Small intestine (tissue), 7 donors: Measurements from ENCODE around the gene PKDREJ. TPM values are rescaled to one million over a fixed set of nuclear protein-coding genes. Genes with fewer than 3 reads are reported as not detected.

ENCODE experiments used
- DNase-seq, 2 donors: peaks; one replicate each; pipeline versions ENCODE4 v3.0.0 to v3.0.0-alpha.2; 2013
- FAIRE-seq: peaks from 2 replicates; lab custom pipeline; 2012; peaks lifted over from hg19 to GRCh38; lab: Jason Lieb, UNC
- H3K27ac ChIP-seq, 3 donors: one replicate each; pipeline ENCODE4 v1.5.1; 2013; ENCODE audit warnings: low read length in 2 of 3, mild to moderate bottlenecking in 2 of 3, control low read depth in 1 of 3, inconsistent platforms in 1 of 3, low read depth in 1 of 3, moderate library complexity in 1 of 3
- H3K27me3 ChIP-seq, 3 donors: one replicate each; pipeline ENCODE4 v1.6.1; 2013; ENCODE audit warnings: low read length in 3 of 3, inconsistent platforms in 1 of 3; ENCODE audit not compliant: control insufficient read depth in 3 of 3, insufficient read depth in 3 of 3
- H3K36me3 ChIP-seq, 3 donors: one replicate each; pipeline ENCODE4 v1.6.1; 2013; ENCODE audit warnings: low read length in 3 of 3, inconsistent platforms in 1 of 3, low read depth in 1 of 3, mild to moderate bottlenecking in 1 of 3, moderate library complexity in 1 of 3; ENCODE audit not compliant: control insufficient read depth in 3 of 3, insufficient read depth in 2 of 3
- H3K4me1 ChIP-seq, 3 donors: one replicate each; pipeline ENCODE4 v1.6.1; 2013; ENCODE audit warnings: low read length in 2 of 3, inconsistent platforms in 1 of 3, low read depth in 1 of 3, mild to moderate bottlenecking in 1 of 3, moderate library complexity in 1 of 3; ENCODE audit not compliant: control insufficient read depth in 3 of 3, insufficient read depth in 2 of 3
- H3K4me3 ChIP-seq, 3 donors: one replicate each; pipeline ENCODE4 v1.5.1; 2013; ENCODE audit warnings: low read length in 3 of 3, control low read depth in 1 of 3, inconsistent platforms in 1 of 3, low read depth in 1 of 3, mild to moderate bottlenecking in 1 of 3, moderate library complexity in 1 of 3
- H3K9me3 ChIP-seq, 2 donors: one replicate each; pipeline ENCODE4 v1.6.1; 2013; ENCODE audit warnings: low read depth in 1 of 2, low read length in 1 of 2; ENCODE audit not compliant: control insufficient read depth in 2 of 2, insufficient read depth in 1 of 2
- WGBS, 3 donors: extraction: QIAGEN DNeasy Blood & Tissue Kit; methylation state at CpG; one replicate each; pipeline ENCODE4 v1.1.7; 2013; 5-methylcytosine and 5-hydroxymethylcytosine counted together
- polyA plus RNA-seq, 4 donors: library from polyadenylated mRNA; stranded (reverse) in 3 of 4; unstranded in 1 of 4; fragments of 200-250 nt in 3 of 4; fragments of 120-200 nt in 1 of 4; gene quantifications; one replicate each; pipeline versions ENCODE4 v1.2.1 to v1.2.3, GENCODE V29; 2013
- donor health status: healthy with polysubstance abuse.
- donor health status: control.
- donor health status: control.
- donor health status: Bipolar disorder and iron deficiency.
- donor health status: healthy.

The PKDREJ gene
- polyA plus RNA-seq, 4 donors, result 0.27 to 0.90 (median 0.27) TPM; not detected in 1

- no peaks in the 10 kb centered on the region for H3K4me1 ChIP-seq
- H3K9me3 ChIP-seq, result peaks cover 0 to 4% of the 10 kb centered on the region in 2 donors
- DNase-seq (no peak), FAIRE-seq (no peak)
- peaks cover 10 to 94% (median 40%) of the 10 kb centered on the region in 3 donors for H3K36me3 ChIP-seq
- 91 to 93% (median 92%) methylated on average over 15 of the region's 15 CpGs for WGBS, 3 donors
- no peak overlapping the region for H3K4me3 ChIP-seq
- H3K27me3 ChIP-seq, result no peaks in the 10 kb centered on the region
- H3K27ac ChIP-seq, result peak overlapping the region in 2 of 3 donors; percentile 12 to 83
These were observed 24.1 kb upstream of the PKDREJ start for GRCh38 chr22:46286941-46287872.

GRCh38 chr22:46286006-46286405, 22.9 kb upstream of the PKDREJ start:
- Histone ChIP-seq H3K27ac (no peak overlapping the region), H3K27me3 (no peaks in the 10 kb centered on the region), H3K4me3 (no peak overlapping the region), H3K36me3 (peaks cover 14 to 94% (median 38%) of the 10 kb centered on the region in 3 donors), H3K4me1 (no peaks in the 10 kb centered on the region), H3K9me3 (no peaks in the 10 kb centered on the region)
- DNase-seq (no peak), FAIRE-seq (no peak)
- 87 to 92% (median 89%) methylated on average over 3 of the region's 3 CpGs for WGBS, 3 donors

DNA sequence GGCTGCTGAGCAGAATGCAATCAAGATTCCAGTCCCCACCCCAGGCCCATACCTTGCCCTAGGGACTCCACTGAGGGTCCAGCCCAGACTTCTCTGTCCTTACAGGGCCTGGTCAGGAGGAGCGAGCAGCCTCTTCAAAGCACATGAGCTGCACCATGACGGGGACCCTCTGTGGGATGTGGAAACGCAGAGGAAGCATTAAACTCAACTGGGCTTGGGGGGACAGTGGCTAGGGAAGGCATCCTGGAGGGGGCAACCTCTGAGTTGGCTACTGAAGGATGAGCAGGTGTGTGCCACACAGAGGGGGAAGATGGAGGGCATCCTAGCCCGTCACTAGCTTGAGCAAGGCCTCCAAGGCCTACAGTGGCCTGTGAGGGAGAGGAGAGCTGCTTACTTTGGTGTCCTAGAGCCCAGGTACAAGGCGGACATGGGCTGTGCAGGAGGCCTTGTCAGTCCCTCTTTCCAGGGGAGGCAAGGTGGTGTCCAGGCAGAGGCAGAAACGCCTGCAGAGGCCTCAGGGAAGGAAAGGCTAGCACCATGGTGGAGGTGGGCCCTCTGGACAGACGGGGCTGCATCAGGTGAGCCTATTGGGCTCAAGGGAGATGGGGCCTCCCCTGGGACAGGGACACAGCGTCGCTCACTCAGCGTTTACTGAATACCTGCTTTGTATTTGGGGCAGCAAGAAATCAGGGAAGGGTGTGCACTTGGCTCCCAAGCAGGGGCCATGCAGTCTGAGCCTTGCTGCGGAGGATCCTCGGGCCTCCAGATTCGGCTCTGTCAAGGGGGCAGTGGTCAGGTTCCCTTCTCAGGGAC, 18.9 kb upstream of the PKDREJ start:
- 96 to 98% (median 97%) methylated on average over 13 of the region's 13 CpGs for WGBS, 3 donors
- Histone ChIP-seq H3K36me3 (peaks cover 20 to 94% (median 54%) of the 10 kb centered on the region in 3 donors), H3K9me3 (no peaks in the 10 kb centered on the region), H3K27me3 (no peaks in the 10 kb centered on the region), H3K27ac (no peak overlapping the region), H3K4me3 (no peak overlapping the region), H3K4me1 (no peaks in the 10 kb centered on the region)
- FAIRE-seq, result no peak
- DNase-seq, result no peak

DNA sequence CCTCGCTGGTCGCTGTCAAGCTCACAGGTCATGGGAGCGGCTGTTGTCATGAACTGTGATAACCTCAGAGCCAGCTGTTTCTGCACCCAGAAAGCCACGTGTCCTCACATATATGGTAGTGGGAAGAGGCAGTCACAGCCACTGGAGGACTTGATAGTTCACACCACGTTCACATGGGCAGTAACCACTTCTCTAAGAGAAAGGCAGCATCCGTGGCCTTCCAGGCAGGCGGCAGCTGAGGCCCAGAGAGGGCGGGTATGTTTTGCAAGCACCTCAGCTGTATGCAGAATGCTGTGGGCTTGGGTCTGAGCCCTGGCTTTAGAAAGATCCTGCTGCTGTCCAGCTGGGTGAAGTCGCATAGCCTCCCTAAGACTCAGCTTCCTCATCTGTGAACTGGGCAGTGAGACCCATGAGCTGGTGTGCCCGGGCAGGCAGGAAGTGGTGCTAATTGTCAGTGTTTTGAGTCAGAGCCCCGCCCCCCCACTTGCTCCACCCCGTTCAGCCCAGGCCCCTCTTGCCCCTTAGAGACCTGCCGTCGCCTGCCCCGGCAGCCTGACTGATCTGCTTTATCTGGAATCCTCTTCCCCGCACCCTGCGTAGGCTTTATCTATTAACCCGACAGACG, 18.0 kb upstream of the PKDREJ start:
- H3K36me3 ChIP-seq, result peaks cover 24 to 90% (median 53%) of the 10 kb centered on the region in 3 donors
- no peak for FAIRE-seq

GRCh38 chr22:46280063-46280817, 17.1 kb upstream of the PKDREJ start:
- Histone ChIP-seq H3K27ac (peak overlapping the region in 2 of 3 donors; percentile 43 to 48), H3K36me3 (peaks cover 30 to 89% (median 57%) of the 10 kb centered on the region in 3 donors), H3K4me3 (no peak overlapping the region), H3K9me3 (no peaks in the 10 kb centered on the region), H3K27me3 (no peaks in the 10 kb centered on the region), H3K4me1 (no peaks in the 10 kb centered on the region)
- FAIRE-seq (no peak), DNase-seq (no peak)
- WGBS, 3 donors, result 95 to 97% (median 97%) methylated on average over 11 to 12 of the region's 12 CpGs

More for the DNA sequence above, 18.0 kb upstream of the PKDREJ start:
- 75 to 90% (median 79%) methylated on average over 19 of the region's 19 CpGs for WGBS, 3 donors
- Histone ChIP-seq H3K4me3 (no peak overlapping the region), H3K4me1 (no peaks in the 10 kb centered on the region), H3K9me3 (no peaks in the 10 kb centered on the region), H3K27me3 (no peaks in the 10 kb centered on the region), H3K27ac (peak overlapping the region in 1 of 3 donors; percentile 42)
- DNase-seq, result peak in 1 of 2 donors; percentile 21

GRCh38 chr22:46278656-46279645, 15.8 kb upstream of the PKDREJ start:
- no peak overlapping the region for H3K27ac ChIP-seq
- H3K4me1 ChIP-seq, result no peaks in the 10 kb centered on the region
- peaks cover 30 to 88% (median 52%) of the 10 kb centered on the region in 3 donors for H3K36me3 ChIP-seq
- no peak for DNase-seq
- H3K9me3 ChIP-seq, result peaks cover 0 to 2% of the 10 kb centered on the region in 2 donors
- WGBS, 3 donors, result 89 to 93% (median 93%) methylated on average over 22 of the region's 22 CpGs
- no peak for FAIRE-seq
- no peak overlapping the region for H3K4me3 ChIP-seq
- H3K27me3 ChIP-seq, result no peaks in the 10 kb centered on the region

- no peak for FAIRE-seq
- no peak for DNase-seq
- Histone ChIP-seq H3K9me3 (peaks cover 0 to 2% of the 10 kb centered on the region in 2 donors), H3K36me3 (peaks cover 32 to 93% (median 59%) of the 10 kb centered on the region in 3 donors), H3K27ac (no peak overlapping the region), H3K4me3 (no peak overlapping the region), H3K27me3 (no peaks in the 10 kb centered on the region), H3K4me1 (no peaks in the 10 kb centered on the region)
- WGBS, 3 donors, result 92 to 94% (median 92%) methylated on average over 7 of the region's 7 CpGs
These were observed 13.4 kb upstream of the PKDREJ start for GRCh38 chr22:46276563-46276962.
